ENCODE results near the gene ACAN. TPM values are rescaled to one million over a fixed set of nuclear protein-coding genes. Genes with fewer than 3 reads are reported as not detected.
A peak's percentile ranks its signal among the peaks of the same experiment; 100 is the strongest.

ACAN gene
- total RNA-seq, 1 experiment from 2014 or later = 0.50 TPM

GRCh38 chr15:88913850-88914169 lies 110.6 kb downstream of the ACAN start:
- Histone ChIP-seq H3K27me3 (ENCODE audit: insufficient read depth, low read length) (no peaks in the 10 kb centered on the region), H3K9me3 (ENCODE audit: control insufficient read depth, low read depth, low read length) (no peaks in the 10 kb centered on the region), H3K27ac (ENCODE audit: insufficient read length, low read depth, low read length) (no peak overlapping the region), H3K4ac (ENCODE audit: low read depth, low read length) (no peak overlapping the region), H3K56ac (ENCODE audit: insufficient read length, low read depth, low read length) (no peak overlapping the region), H2BK20ac (ENCODE audit: low read depth, low read length, poor library complexity, severe bottlenecking) (no peak overlapping the region), H2AFZ (ENCODE audit: low read length) (no peak overlapping the region), H3K14ac (ENCODE audit: insufficient read depth, low read length) (no peak overlapping the region), H3K23me2 (ENCODE audit: insufficient read length, low read depth, low read length, poor library complexity, severe bottlenecking) (peaks cover 9% of the 10 kb centered on the region), H3K4me1 (ENCODE audit: insufficient read depth, low read length) (peaks cover 8% of the 10 kb centered on the region), H2BK120ac (ENCODE audit: low read depth, low read length, poor library complexity, severe bottlenecking) (no peak overlapping the region), H4K5ac (ENCODE audit: insufficient read length, low read depth, low read length) (no peak overlapping the region), H4K20me1 (ENCODE audit: control insufficient read depth, insufficient read depth, insufficient read length) (no peaks in the 10 kb centered on the region), H3T11ph (ENCODE audit: low read length) (no peak overlapping the region), H4K8ac (replicated peaks; ENCODE audit: insufficient read length, low read depth, low read length) (no peak overlapping the region), H2BK5ac (ENCODE audit: insufficient read length, low read length) (no peak overlapping the region), H3K79me1 (ENCODE audit: insufficient read depth, low read depth, low read length, poor library complexity, severe bottlenecking) (peaks cover 23% of the 10 kb centered on the region), H3K4me2 (ENCODE audit: insufficient read depth, insufficient read length, low read length) (peak overlapping the region; percentile 100), H4K91ac (ENCODE audit: insufficient read length, low read depth, low read length) (no peak overlapping the region), H3K9ac (ENCODE audit: extremely low read depth, insufficient read length, low read length) (peak overlapping the region; percentile 30), H2BK12ac (ENCODE audit: insufficient read length, low read depth, low read length) (no peak overlapping the region), H2BK15ac (ENCODE audit: low read depth, low read length) (no peak overlapping the region), H3K79me2 (ENCODE audit: insufficient read depth, low read length) (peaks cover 23% of the 10 kb centered on the region; the same call in 1 of the 2 replicates), H3K18ac (ENCODE audit: insufficient read length, low read depth, low read length) (no peak overlapping the region), H3K23ac (ENCODE audit: insufficient read length, low read depth, low read length) (no peak overlapping the region), H2AK5ac (ENCODE audit: insufficient read length, low read length) (no peak overlapping the region)
- H3K4me3 Mint-ChIP-seq = peak overlapping the region; percentile 82 to 98
- no CpG with 5 or more reads among the region's 4 CpGs for WGBS (ENCODE audit: extremely low coverage, insufficient read length, low lambda C conversion rate)
- no peak for TF ChIP-seq CTCF (conservative IDR thresholded peaks at IDR 0.05)
- no peak for DNase-seq
- H3K4me1 Mint-ChIP-seq = peaks cover 35 to 42% of the 10 kb centered on the region in 2 experiments
- H3K27ac Mint-ChIP-seq = peak overlapping the region; percentile 90 to 97 (median 96); a peak in 4 of 7 replicates
- H3K27me3 Mint-ChIP-seq (ENCODE audit: low read depth) = no peaks in the 10 kb centered on the region; the same call in none of the 2 replicates
- peaks cover 28 to 37% (median 34%) of the 10 kb centered on the region in 3 experiments for H3K36me3 Mint-ChIP-seq (ENCODE audit: insufficient read depth in 1 of 3, low read depth in 3 of 3)
- H3K9me3 Mint-ChIP-seq = peaks cover 0 to 2% of the 10 kb centered on the region in 2 experiments
